GM18867 (cell line): ENCODE measurements around the gene HINT1.
"Not testable (repeated sequence)": the region's sequence is repeated elsewhere in the genome, so short reads cannot be mapped to it uniquely, and the experiment has no call there.

Experiments
- ATAC-seq: cut with Tn5 transposase; IDR thresholded peaks from one replicate; pipeline ENCODE4 v1.9.1; 2021; ENCODE audit warnings: mild to moderate bottlenecking, moderate library complexity; ENCODE audit not compliant: unreplicated experiment

The HINT1 gene

DNA sequence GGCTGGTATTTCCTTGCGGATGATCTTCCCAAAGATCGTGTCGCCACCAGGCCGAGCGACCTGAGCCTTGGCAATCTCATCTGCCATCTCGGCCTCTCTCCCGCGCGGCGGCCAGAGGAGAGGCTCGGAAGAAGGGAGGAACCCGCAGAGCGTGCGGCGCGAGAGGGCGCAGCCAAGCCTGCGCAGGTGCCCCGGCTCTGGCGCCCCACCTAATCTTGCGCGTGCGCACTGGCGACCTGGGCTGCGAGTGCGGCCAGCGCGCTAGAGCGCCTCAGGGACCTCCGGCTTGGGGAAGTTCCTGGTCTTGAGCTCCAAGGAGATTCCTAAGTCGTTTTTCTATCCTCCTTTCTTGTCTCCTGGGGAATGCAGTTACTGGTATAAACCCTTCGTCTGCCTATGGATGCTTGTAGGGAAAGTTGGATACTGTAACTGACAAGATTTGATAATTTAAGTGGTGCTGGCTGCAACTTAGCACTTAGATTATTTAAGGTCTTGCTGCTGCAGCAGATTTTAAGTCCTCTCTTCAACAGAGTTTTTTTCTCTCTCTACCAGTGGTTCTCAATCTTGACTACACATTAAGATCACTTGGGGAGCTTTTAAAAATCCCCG, at the start of gene HINT1:
TSS of gene HINT1 (minus strand) at position 138 of the 609 bp plus-strand sequence. CDS start at position 87, 51 bp downstream.
- ATAC-seq = peak; percentile 78

DNA sequence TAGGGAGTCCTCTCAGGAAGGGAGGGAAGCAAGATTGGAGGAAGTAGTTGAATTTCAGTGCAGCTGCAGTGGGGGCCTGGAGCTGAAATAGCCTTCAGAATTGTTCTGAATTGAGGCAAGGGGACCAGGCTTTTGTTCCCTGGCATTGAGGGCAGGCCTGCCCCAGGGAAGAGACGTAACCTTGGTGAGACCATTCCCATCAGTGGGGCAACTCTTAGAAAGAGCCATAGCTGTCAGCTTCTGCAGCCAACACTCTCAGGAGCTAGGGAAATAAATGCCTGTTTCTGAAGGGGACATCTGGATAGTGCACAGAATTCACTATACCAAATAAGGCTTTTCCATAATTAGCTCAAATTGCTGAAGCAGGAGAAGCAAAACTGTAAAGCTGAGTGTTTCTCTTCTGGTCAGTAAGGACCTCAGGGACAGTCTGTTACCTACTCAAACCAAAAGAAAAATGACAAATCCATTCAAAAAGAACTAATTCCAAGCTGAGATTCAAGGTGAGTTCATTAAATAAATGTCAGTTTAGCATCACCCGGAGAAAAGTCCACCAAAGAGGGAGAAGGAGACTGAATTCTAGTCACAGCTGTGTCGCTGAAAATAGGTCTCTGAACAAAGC, 49.7 kb upstream of the HINT1 start:
- no peak for ATAC-seq

DNA sequence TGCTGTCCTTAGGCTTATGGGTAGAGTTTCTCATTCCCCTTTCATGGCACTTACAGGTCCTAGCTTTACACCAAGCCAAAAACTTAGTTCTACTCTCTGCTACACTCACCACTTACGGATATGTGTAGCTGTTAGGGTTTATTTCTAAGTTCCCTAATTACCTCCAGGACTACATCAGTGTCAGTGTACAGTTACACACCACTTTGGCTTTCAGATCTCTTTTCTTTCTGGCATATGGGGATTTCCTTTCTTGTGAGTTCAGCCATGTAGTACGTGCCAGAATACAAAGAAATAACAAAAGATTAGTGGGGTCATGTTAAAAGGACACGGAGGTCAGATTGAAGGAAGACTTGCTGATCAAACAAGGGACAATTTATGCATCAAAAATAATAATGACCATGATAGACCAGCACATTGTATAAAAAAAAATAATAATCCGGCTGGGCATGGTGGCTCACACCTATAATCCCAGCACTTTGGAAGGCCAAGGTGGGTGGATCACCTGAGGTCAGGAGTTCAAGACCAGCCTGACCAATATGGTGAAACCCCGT, 47.5 kb upstream of the HINT1 start:
- ATAC-seq = no peak

DNA sequence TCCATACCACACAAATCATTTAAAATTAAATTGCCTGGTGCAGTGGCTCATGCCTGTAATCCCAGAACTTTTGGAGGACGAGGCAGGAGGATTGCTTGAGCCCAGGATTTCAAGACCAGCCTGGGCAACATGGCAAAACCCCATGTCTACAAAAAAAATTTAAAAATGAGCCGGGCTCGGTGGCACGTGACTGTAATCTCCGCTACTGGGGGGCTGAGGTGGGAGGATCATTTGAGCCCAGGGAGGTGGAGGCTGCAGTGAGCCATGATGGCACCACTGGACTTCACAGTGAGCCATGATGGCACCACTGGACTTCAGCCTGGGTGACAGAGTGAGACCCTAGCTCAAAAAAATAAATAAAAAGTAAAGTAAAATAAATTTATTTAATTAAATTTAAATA, 46.6 kb upstream of the HINT1 start:
- no peak for ATAC-seq

DNA sequence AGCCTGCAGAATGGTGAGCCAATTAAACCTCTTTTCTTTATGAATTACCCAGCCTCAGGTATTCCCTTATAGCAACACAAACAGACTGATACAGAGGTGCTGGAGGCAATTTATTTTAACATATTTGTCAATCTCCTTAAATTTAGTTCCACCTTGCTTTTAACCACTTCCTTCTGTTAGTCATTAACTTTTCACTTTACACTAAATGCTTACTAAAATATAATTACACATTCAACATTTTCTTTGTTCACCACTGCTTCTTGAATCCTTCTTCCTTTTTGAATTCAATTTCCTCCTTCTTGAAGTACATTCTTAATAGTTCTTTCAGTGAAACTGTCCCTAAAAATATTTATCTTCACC, 45.1 kb upstream of the HINT1 start:
- ATAC-seq = no peak

DNA sequence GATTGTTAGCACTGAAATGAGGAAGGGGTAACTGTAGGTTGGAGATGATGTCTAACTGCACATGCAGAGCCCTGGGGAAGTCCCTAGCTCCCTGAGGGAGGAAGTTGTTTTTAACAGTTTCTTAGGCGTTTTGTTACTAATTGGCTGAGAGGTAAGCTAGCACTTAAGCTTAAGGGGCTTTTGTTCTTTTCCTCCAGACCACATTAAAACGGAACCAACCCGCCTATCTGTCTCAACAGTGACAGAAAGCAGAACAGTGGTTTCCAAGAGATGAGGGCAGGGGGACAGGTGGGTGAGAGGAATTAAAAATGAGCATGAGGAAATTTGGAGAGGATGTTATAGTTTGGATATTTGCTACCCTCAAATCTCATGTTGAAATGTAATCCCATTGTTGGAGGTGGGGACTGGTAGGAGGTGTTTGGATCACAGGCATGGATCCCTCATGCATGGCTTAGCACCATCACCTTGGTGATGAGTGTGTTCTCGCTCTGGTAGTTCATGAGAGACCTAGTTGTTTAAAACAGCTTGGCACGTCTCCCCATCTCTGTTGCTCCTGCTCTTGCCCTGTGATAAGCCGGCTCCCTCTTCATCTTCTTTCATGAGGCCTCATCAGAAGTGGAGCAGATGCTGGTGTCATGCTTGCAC, 44.6 kb upstream of the HINT1 start:
- ATAC-seq = peak; percentile 95

DNA sequence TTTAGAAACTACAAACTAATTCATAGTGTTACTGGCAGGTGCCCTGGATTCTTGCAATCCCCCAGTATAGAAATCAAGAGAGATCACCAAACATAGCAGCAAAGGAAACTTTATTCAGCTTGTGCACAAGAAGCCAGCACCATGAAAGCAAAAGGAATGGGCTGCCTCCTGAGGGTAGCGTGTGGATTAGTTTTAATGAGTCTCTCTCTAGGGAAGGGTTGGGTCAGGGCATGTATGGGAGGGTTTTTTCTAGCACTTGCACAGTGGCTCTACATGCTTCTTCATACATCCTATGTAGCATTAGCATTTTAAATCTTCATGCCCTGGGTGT, 44.1 kb upstream of the HINT1 start:
- ATAC-seq = no peak

DNA sequence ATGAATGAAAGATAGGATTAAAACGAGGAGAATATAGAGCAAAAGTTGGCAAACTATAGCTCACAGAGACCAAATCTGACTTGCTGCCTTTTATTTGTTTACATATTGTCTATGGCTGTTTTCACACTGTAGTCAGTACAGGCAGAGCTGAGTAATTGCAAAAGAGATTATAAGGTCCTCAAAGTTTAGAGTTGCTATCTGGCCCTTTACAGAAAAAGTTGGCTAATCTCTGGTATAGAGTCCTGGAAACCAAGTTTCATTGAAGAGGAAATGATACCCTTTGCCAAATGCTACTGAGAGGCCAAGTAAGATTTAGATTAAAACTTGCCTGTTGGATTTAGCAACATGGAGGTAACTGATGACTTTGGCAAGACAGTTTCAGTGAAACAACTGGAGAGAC, 41.7 kb upstream of the HINT1 start:
- no peak for ATAC-seq

DNA sequence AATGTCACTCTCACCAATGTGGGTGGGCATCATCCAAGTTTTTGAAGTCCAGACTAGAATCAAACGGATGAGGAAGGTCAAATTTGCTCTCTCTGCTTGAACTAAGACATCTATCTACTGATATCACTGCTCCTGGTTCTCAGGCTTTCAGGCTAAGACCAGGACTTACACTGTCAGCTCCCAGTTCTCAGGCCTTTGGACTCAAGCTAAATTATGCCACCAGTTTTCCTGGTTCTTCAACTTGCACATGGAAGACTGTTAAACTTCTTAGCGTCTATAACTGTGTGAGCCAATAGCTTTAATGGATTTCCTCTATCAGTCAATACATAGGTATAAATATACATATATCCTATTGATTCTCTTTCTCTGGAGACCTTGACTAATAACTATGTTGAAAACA, 41.0 kb upstream of the HINT1 start:
- no peak for ATAC-seq

DNA sequence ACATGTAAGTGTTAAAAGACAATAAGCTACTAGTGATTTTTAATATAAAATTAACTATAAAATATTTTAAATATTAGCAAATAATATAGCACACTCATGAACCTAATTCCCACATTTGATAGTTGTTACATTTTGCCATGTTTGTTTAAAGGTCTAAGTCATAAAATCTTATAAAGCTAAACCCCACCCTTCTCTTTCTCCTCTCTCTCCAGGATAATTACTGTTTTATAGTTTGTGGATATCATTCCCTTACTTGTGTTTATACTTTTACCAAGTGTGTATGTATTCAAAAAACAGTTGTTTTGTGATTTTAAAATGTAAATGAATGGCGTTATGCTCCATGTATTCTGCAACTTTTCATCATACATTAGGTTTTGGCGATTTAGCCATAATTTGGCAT, 39.9 kb upstream of the HINT1 start:
- ATAC-seq = no peak

DNA sequence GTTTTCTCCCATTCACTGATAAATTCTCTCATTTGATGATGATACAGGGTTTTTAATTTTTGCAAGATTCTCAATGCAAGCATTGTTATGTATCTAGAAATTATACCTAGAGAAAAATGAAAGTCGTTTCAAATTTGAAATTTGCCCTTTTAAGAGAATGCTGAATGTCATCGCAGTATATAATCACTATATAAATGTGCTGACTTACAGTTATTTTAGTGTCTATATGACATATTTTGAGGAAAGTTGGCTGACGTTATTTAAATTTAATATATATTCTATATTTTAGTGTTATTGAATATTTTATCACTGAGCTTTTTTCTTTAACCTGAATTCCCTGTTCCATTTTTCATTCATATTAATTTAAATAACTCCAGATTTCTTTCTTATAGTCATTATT, 35.5 kb upstream of the HINT1 start:
- no peak for ATAC-seq

DNA sequence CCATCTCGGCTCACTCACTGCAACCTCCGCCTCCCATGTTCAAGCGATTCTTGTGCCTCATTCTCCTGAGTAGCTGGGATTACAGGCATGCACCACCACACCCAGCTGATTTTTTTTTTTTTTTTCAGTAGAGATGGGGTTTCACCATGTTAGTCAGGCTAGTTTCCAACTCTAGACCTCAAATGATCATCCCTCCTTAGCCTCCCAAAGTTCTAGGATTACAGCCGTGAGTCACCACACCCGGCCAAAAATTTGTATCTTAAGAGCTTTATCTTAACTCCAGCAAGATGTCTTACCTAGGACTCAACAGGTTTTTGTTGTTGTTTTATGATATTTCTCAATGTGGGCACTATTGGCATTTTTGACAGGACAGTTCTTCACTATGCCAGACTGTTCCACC, 33.6 kb upstream of the HINT1 start:
- ATAC-seq = no peak

DNA sequence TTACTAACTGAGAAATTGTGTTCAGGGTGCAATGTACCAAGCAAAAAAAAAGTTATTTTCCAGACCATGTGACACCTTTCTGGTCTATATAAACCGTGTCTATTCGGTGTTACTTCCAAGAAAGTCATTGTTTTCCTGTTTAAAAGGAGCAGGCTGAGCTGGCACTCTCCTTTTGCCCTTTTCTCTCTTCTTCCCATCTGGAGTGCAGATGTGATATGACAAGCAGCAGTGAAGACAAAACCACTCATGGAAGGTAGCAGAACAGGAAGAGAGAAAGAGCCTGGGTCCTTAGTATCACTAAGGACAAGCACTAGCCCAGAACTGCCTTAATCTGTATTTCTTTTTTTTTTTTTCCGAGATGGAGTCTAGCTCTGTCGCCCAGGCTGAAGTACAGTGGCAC, 31.3 kb upstream of the HINT1 start:
- ATAC-seq = no peak

DNA sequence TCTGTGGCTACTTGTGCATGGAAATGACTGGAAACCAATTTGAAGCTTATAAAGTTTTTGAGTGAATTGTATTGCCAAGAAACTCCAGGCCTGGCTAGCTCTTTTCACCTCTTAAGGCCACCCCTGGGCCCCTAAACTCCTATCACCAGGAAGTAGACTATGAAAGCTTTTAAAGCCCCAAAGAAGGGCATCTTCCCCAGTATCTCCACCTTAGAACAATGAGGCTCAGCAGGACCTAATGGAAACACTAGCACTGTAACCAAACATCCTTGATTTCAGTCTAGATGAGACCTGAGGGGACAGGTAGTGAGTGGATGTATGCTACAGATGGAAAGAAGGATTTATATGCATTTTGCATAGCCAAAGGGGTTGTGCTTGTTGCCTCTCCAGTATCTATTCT, 30.6 kb upstream of the HINT1 start:
- ATAC-seq = no peak

DNA sequence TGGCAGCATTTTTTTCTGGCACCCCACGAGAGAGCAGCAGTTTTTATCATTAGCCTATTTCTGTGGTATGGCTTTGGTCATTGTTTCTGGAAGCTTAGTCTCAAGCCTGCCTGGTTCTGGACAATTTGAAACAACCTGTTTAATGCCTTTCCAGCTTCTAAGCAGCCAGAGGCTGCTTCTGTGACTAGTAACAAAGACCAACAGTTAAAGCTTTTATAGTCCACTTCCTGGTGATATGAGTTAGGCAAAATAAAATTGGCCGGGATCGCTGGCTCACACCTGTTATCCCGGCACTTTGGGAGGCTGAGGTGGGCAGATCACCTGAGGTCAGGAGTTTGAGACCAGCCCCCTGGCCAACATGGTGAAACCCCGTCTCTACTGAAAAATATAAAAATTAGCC, 29.7 kb upstream of the HINT1 start:
- ATAC-seq = no peak

DNA sequence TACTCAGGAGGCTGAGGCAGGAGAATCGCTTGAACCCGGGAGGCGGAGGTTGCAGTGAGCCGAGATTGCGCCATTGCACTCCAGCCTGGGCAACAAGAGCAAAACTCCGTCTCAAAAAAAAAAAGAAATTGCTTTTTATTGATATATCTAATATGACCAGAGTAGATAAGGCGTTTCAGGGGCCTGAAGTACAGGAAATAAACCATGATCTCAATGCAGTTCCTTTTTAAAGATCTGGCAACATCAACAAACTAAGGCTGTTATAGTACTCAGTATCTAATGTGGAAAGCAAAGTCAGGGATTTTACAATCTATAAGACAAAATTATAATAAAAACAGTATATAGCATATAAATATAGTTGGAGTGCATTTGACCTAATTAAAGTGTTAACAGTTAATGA, 28.8 kb upstream of the HINT1 start:
- ATAC-seq = not testable (repeated sequence)

DNA sequence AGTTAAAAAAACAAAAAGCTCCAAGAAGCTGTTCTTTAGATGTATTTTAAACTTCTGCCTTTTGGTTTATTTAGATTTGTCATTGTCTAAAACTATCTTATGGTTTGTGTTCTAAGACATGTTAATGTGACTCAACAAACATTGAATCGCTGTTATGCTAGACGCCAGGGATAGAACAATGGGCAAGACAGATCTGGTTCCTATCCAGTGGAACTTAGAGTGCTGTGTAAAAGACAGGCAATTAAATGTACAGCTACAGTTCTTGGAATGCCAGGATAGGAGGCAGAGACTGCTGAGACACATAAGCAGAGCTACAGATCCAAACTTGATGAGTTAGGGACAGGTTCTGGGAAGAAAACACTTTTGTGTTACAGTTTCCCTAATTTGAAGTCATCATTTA, 28.1 kb upstream of the HINT1 start:
- ATAC-seq = no peak

DNA sequence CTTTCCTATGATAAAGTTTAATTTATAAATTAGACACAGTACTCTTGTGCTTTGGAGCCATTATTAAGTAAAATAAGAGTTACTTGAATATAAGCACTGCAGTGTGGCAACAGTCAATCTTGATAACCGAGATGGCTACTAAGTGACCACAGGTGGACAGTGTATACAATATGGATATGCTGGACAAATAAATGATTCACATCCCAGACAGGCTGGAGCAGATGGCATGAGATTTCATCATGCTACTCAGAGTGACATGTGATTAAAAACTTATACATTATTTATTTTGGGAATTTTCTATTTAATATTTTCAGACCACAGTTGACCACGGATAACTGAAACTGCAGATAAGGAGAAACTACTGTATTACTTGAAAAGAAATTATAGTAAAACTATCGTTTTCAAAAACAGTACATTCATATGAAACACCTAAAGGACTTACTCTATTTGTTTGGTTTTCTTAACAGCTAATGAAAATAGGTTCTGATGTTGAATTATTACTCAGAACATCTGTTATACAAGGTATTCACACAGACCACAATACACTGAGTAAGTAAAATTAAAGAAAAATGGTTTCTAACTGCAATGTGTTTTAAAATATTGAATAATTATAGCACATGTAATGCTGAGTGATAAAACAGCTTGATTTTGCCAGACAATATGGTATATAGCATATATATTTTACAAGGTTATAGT, 21.7 kb upstream of the HINT1 start:
- ATAC-seq = no peak

DNA sequence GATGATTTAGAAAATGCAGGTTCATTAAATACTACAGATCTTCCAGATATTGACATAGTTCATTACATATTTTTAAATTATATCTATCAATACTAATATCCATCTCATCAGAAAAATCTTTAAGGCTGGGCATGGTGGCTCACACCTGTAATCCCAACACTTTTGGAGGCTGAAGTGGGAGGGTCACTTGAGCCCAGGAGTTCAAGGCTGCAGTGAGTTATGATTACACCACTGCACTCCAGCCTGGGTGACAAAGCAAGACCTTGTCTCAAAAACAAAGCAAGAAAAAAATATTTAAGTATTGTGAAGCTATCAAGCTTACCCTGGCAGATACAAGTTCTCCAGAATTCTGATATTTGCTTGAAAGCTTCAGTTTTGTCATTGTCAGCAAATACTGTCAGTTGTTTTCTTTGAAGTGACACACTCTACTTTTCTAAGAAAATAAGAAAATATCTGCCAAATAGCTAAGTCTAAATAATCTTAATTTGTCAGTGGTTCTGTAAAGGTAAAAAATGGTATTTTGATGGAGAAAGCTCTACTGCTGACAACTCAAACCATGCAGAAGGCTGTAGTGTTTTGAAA, 20.6 kb upstream of the HINT1 start:
- no peak for ATAC-seq

DNA sequence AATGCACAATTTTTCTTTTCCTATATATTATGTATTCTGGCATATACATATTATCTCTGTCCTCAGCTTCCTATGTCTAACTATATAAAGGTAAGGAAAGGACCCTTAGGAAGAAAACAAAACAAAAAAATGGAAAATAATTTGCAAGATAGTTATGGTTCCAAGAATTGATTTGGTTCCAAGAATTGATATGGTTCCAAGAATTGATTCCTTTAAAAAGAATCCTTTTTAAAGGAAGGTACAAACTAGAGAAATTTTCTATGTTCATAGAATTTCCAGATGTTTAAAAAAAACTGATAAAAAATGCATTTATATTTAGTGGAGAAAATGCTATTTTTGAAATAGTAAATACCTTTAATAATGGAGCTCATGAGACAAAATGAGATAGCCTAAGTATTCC, 17.8 kb upstream of the HINT1 start:
- ATAC-seq = no peak

DNA sequence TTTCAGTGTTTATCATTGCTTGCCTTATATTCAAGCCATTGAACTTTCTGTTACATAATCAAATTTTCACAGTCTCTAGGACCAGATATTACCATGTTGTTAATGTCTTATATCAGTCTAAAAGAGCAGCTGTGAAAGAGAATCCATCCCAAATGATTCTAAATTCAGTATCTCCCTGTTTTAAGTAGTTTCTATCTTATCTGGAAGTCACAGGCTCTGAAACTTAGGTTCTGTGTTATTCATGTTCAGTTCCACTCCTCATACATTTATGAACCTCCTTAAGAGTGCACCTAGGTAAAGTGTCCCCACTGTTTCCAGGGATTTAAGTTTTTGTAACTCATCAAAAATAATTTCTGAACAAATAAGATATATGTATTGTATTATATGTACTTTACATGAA, 15.4 kb upstream of the HINT1 start:
- ATAC-seq = no peak
